ENCODE data around the gene CRYBG1.

The CRYBG1 gene

GRCh38 chr6:106527979-106528378 is 167.5 kb downstream of the CRYBG1 start:
- TF ChIP-seq REST (IDR thresholded peaks at IDR 0.05; ENCODE audit: low read depth) (no peak), EP300 (IDR thresholded peaks at IDR 0.05; ENCODE audit: borderline replicate concordance) (no peak)

GRCh38 chr6:106528521-106528920 is 168.0 kb downstream of the CRYBG1 start:
- TF ChIP-seq TCF12 (IDR thresholded peaks at IDR 0.05; ENCODE audit: low read depth) (no peak), TAF1 (IDR thresholded peaks at IDR 0.05; ENCODE audit: low read depth) (no peak), FOXM1 (IDR thresholded peaks at IDR 0.05; ENCODE audit: borderline replicate concordance, low read depth) (no peak), NFIC (IDR thresholded peaks at IDR 0.05) (no peak), TEAD4 (IDR thresholded peaks at IDR 0.05) (no peak), YY1 (IDR thresholded peaks at IDR 0.05; ENCODE audit: low read depth) (no peak), REST (IDR thresholded peaks at IDR 0.05; ENCODE audit: low read depth) (no peak), MAX (IDR thresholded peaks at IDR 0.05) (no peak), EGR1 (IDR thresholded peaks at IDR 0.05) (no peak), ZBTB7A (IDR thresholded peaks at IDR 0.05; ENCODE audit: low read depth) (no peak), CEBPB (IDR thresholded peaks at IDR 0.05) (no peak), CREB1 (IDR thresholded peaks at IDR 0.05; ENCODE audit: low read depth) (no peak), EP300 (IDR thresholded peaks at IDR 0.05; ENCODE audit: borderline replicate concordance) (no peak), RAD21 (IDR thresholded peaks at IDR 0.05; ENCODE audit: low read depth) (no peak)
- TF ChIP-seq, protein P1, sequence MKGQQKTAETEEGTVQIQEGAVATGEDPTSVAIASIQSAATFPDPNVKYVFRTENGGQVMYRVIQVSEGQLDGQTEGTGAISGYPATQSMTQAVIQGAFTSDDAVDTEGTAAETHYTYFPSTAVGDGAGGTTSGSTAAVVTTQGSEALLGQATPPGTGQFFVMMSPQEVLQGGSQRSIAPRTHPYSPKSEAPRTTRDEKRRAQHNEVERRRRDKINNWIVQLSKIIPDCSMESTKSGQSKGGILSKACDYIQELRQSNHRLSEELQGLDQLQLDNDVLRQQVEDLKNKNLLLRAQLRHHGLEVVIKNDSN (IDR thresholded peaks at IDR 0.05) = no peak

GRCh38 chr6:106529438-106529837 is 168.9 kb downstream of the CRYBG1 start:
- TF ChIP-seq EGR1 (IDR thresholded peaks at IDR 0.05) = no peak
- TF ChIP-seq YY1 (IDR thresholded peaks at IDR 0.05; ENCODE audit: low read depth) = no peak
- TF ChIP-seq EP300 (IDR thresholded peaks at IDR 0.05; ENCODE audit: borderline replicate concordance) = no peak
- TF ChIP-seq CREB1 (IDR thresholded peaks at IDR 0.05; ENCODE audit: low read depth) = no peak

GRCh38 chr6:106530026-106530425 is 169.5 kb downstream of the CRYBG1 start:
- TF ChIP-seq YY1 (IDR thresholded peaks at IDR 0.05; ENCODE audit: low read depth) (no peak), FOXM1 (IDR thresholded peaks at IDR 0.05; ENCODE audit: borderline replicate concordance, low read depth) (no peak), EGR1 (IDR thresholded peaks at IDR 0.05) (no peak), MAX (IDR thresholded peaks at IDR 0.05) (no peak), EP300 (IDR thresholded peaks at IDR 0.05; ENCODE audit: borderline replicate concordance) (no peak), REST (IDR thresholded peaks at IDR 0.05; ENCODE audit: low read depth) (no peak), TAF1 (IDR thresholded peaks at IDR 0.05; ENCODE audit: low read depth) (no peak), RAD21 (IDR thresholded peaks at IDR 0.05; ENCODE audit: low read depth) (no peak), CREB1 (IDR thresholded peaks at IDR 0.05; ENCODE audit: low read depth) (no peak), TEAD4 (IDR thresholded peaks at IDR 0.05) (no peak), ZBTB7A (IDR thresholded peaks at IDR 0.05; ENCODE audit: low read depth) (no peak), CEBPB (IDR thresholded peaks at IDR 0.05) (no peak), NFIC (IDR thresholded peaks at IDR 0.05) (no peak), TCF12 (IDR thresholded peaks at IDR 0.05; ENCODE audit: low read depth) (no peak)
- TF ChIP-seq, protein P1 (IDR thresholded peaks at IDR 0.05) = no peak

DNA sequence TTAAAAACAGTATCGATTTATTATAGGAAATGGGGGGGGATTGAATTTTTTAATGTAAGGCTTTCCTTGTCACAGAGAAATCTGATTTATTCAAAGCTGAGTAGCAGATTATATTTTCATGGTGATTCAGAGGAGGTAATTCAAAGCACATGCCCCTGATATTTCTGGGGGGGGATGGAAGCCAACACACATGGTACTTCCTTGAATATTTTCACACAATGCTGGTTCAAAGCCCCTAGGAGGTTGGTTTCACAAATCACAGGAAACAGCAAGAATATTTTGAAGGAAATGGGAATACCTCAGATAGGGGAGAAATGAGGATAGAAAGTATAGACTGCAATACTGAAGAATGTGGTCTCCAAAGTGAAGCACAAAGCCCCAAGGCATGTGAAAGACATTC is 170.0 kb downstream of the CRYBG1 start:
- TF ChIP-seq, protein P1 (IDR thresholded peaks at IDR 0.05) = no peak
- TF ChIP-seq EP300 (IDR thresholded peaks at IDR 0.05; ENCODE audit: borderline replicate concordance) (no peak), ZBTB7A (IDR thresholded peaks at IDR 0.05; ENCODE audit: low read depth) (no peak), RAD21 (IDR thresholded peaks at IDR 0.05; ENCODE audit: low read depth) (no peak), TCF12 (IDR thresholded peaks at IDR 0.05; ENCODE audit: low read depth) (no peak), REST (IDR thresholded peaks at IDR 0.05; ENCODE audit: low read depth) (no peak), TEAD4 (IDR thresholded peaks at IDR 0.05) (no peak), CEBPB (IDR thresholded peaks at IDR 0.05) (no peak), FOXM1 (IDR thresholded peaks at IDR 0.05; ENCODE audit: borderline replicate concordance, low read depth) (no peak), EGR1 (IDR thresholded peaks at IDR 0.05) (no peak)

Measured in Ishikawa (cell line).